SU-DHL-6 (cell line): ENCODE measurements around the gene FAM133A.

Experiments
- H2AFZ ChIP-seq: fragments of 200-600 bp; sonication (generic); 2 replicates; pipeline ENCODE4 v1.6.1; 2014; ENCODE audit warnings: low read depth, mild to moderate bottlenecking, moderate library complexity, mixed read lengths, antibody characterized with exemption, low read length; ENCODE audit not compliant: severe bottlenecking
- H3F3A ChIP-seq: fragments of 200-600 bp; shearing (Covaris generic); 2 replicates; pipeline ENCODE4 v1.6.0; 2016; ENCODE audit warnings: antibody characterized with exemption, mild to moderate bottlenecking; ENCODE audit not compliant: insufficient read depth
- H3K27ac ChIP-seq: fragments of 200-600 bp; sonication (generic); 2 replicates; pipeline ENCODE4 v1.5.1; 2016; ENCODE audit warnings: low read depth, mild to moderate bottlenecking, low read length, moderate library complexity, mixed read lengths
- H3K27me3 ChIP-seq: fragments of 200-600 bp; sonication (generic), shearing (Covaris generic); 2 replicates; pipeline ENCODE4 v1.6.0; 2014; ENCODE audit warnings: mild to moderate bottlenecking, low read length
- H3K36me3 ChIP-seq: fragments of 200-600 bp; sonication (generic); 2 replicates; pipeline ENCODE4 v1.6.1; 2014; ENCODE audit warnings: mild to moderate bottlenecking, low read length, mixed read lengths
- H3K4me2 ChIP-seq: fragments of 300-600, 200-600 bp; shearing (Covaris generic), sonication (generic); 2 replicates; pipeline ENCODE4 v1.6.0; 2014; ENCODE audit warnings: low read length, low read depth, mild to moderate bottlenecking; ENCODE audit not compliant: poor library complexity, severe bottlenecking
- H3K4me3 ChIP-seq: fragments of 200-600 bp; sonication (generic); 2 replicates; pipeline ENCODE4 v1.5.1; 2014; ENCODE audit warnings: antibody characterized with exemption, low read length, mild to moderate bottlenecking, mixed read lengths; ENCODE audit not compliant: insufficient read depth, poor library complexity, severe bottlenecking
- H3K79me2 ChIP-seq: fragments of 200-600 bp; sonication (generic); 2 replicates; pipeline ENCODE4 v1.6.1; 2014; ENCODE audit warnings: mild to moderate bottlenecking, low read length, moderate library complexity; ENCODE audit not compliant: insufficient read depth
- H3K9ac ChIP-seq: fragments of 200-600 bp; sonication (generic); 2 replicates; pipeline ENCODE4 v1.7.0; 2014; ENCODE audit warnings: mild to moderate bottlenecking, low read length
- H3K9me2 ChIP-seq: fragments of 200-600 bp; sonication (generic); replicated peaks from 2 replicates; pipeline ENCODE4 v1.6.1; 2014; ENCODE audit warnings: low read length; ENCODE audit not compliant: insufficient read depth
- H3K9me3 ChIP-seq: fragments of 200-600 bp; sonication (generic); 2 replicates; pipeline ENCODE4 v1.6.1; 2014; ENCODE audit warnings: low read length, mixed read lengths; ENCODE audit not compliant: insufficient read depth
- H4K20me1 ChIP-seq: fragments of 200-600 bp; sonication (generic); 2 replicates; pipeline ENCODE4 v1.6.1; 2014; ENCODE audit warnings: low read depth, mild to moderate bottlenecking, antibody characterized with exemption, low read length, moderate library complexity, mixed read lengths
- CTCF ChIP-seq: fragments of 200-600 bp; sonication (generic); IDR thresholded peaks from one replicate; pipeline ENCODE4 v1.5.1; 2017; ENCODE audit warnings: antibody characterized with exemption, mild to moderate bottlenecking, low read length, moderate library complexity; ENCODE audit not compliant: insufficient read depth, poor library complexity, severe bottlenecking
- EZH2phosphoT487 ChIP-seq: fragments of 200-600 bp; sonication (generic), shearing (Covaris generic); conservative IDR thresholded peaks from 2 replicates; pipeline ENCODE4 v1.6.1; 2018; ENCODE audit warnings: mild to moderate bottlenecking, antibody characterized with exemption, low read length, moderate library complexity, mixed read lengths

The FAM133A gene

GRCh38 chrX:93673869-93674271 lies at the start of gene FAM133A:
TSS of gene FAM133A (plus strand) at chrX:93674206. CDS start at chrX:93709420, 35,214 bp downstream.
- no peaks in the 10 kb centered on the region for H3F3A ChIP-seq
- H3K9ac ChIP-seq: no peak within 1 kb of the TSS
- H3K9me2 ChIP-seq: no peaks in the 10 kb centered on the region
- H3K4me3 ChIP-seq: no peak within 1 kb of the TSS
- H3K4me2 ChIP-seq: no peak within 1 kb of the TSS
- no peak for TF ChIP-seq EZH2phosphoT487
- no peak for TF ChIP-seq CTCF
- no peak within 1 kb of the TSS for H2AFZ ChIP-seq
- no peaks in the 10 kb centered on the region for H4K20me1 ChIP-seq
- no peaks in the 10 kb centered on the region for H3K79me2 ChIP-seq
- no peaks in the 10 kb centered on the region for H3K9me3 ChIP-seq
- no peaks in the 10 kb centered on the region for H3K36me3 ChIP-seq
- H3K27me3 ChIP-seq: no peaks in the 10 kb centered on the region
- H3K27ac ChIP-seq: no peak within 1 kb of the TSS

DNA sequence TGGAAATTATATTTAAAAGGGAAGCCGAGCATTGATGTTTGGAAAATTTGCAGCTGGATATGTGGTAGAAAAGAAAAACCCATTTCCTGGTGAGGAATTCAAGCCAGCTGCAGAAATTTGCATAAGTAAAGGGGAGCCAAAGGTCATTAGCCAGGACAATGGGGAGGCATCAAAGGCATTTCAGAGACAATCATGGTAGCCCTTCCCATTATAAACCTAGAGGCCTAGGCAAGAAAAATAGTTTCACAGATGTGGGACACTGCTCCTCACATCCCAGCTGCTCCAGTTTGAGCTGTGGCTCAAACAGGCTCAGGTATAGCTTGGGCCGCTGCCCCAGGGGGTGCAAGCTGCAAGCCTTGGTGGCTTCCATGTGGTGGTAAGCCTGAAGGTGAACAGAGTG lies 36.4 kb upstream of the FAM133A start:
- no peaks in the 10 kb centered on the region for H3K9me2 ChIP-seq
- H3K4me2 ChIP-seq: no peak overlapping the region
- no peaks in the 10 kb centered on the region for H3F3A ChIP-seq
- H3K27ac ChIP-seq: no peak overlapping the region
- H3K9me3 ChIP-seq: no peaks in the 10 kb centered on the region
- no peaks in the 10 kb centered on the region for H3K79me2 ChIP-seq
- H3K27me3 ChIP-seq: no peaks in the 10 kb centered on the region
- no peak overlapping the region for H3K9ac ChIP-seq
- no peaks in the 10 kb centered on the region for H4K20me1 ChIP-seq
- TF ChIP-seq EZH2phosphoT487: no peak
- H2AFZ ChIP-seq: no peak overlapping the region
- H3K4me3 ChIP-seq: no peak overlapping the region
- no peaks in the 10 kb centered on the region for H3K36me3 ChIP-seq

- no peaks in the 10 kb centered on the region for H3K27me3 ChIP-seq
- no peaks in the 10 kb centered on the region for H3K9me3 ChIP-seq
- no peak overlapping the region for H3K4me2 ChIP-seq
- no peaks in the 10 kb centered on the region for H3K9me2 ChIP-seq
- H3K79me2 ChIP-seq: no peaks in the 10 kb centered on the region
- H3K4me3 ChIP-seq: no peak overlapping the region
- no peaks in the 10 kb centered on the region for H3K36me3 ChIP-seq
- no peak overlapping the region for H3K27ac ChIP-seq
- no peaks in the 10 kb centered on the region for H3F3A ChIP-seq
- TF ChIP-seq EZH2phosphoT487 (no peak), CTCF (no peak)
- H3K9ac ChIP-seq: no peak overlapping the region
- no peaks in the 10 kb centered on the region for H4K20me1 ChIP-seq
- H2AFZ ChIP-seq: no peak overlapping the region
Measured at GRCh38 chrX:93649381-93649780, 24.6 kb upstream of the FAM133A start.

- H3K9me2 ChIP-seq: no peaks in the 10 kb centered on the region
- no peaks in the 10 kb centered on the region for H3F3A ChIP-seq
- H4K20me1 ChIP-seq: no peaks in the 10 kb centered on the region
- H3K27me3 ChIP-seq: no peaks in the 10 kb centered on the region
- H3K9ac ChIP-seq: no peak overlapping the region
- H2AFZ ChIP-seq: no peak overlapping the region
- H3K4me2 ChIP-seq: no peak overlapping the region
- H3K27ac ChIP-seq: no peak overlapping the region
- no peaks in the 10 kb centered on the region for H3K79me2 ChIP-seq
- no peaks in the 10 kb centered on the region for H3K36me3 ChIP-seq
- H3K4me3 ChIP-seq: no peak overlapping the region
- no peak for TF ChIP-seq EZH2phosphoT487
- TF ChIP-seq CTCF: no peak
- H3K9me3 ChIP-seq: no peaks in the 10 kb centered on the region
Measured at GRCh38 chrX:93660575-93660974, 13.4 kb upstream of the FAM133A start.
